GM06990 (cell line): ENCODE results near the gene STK39.

ENCODE experiments used
- DNase-seq: peaks from one replicate; pipeline ENCODE4 v3.0.0-alpha.2; 2011; ENCODE audit not compliant: insufficient read length; ENCODE audit errors: extremely low read depth
- H3K27me3 ChIP-seq: replicated peaks from 2 replicates; pipeline ENCODE4 v1.6.0; 2011; ENCODE audit warnings: low read length; ENCODE audit not compliant: control insufficient read depth, insufficient read depth
- H3K36me3 ChIP-seq: 2 replicates; pipeline ENCODE4 v1.5.1; 2011; ENCODE audit warnings: low read length; ENCODE audit not compliant: control insufficient read depth, insufficient read depth
- H3K4me3 ChIP-seq: replicated peaks from 2 replicates; pipeline ENCODE4 v1.5.1; 2011; ENCODE audit warnings: low read depth, mild to moderate bottlenecking, control low read depth, low read length
- CTCF ChIP-seq: IDR thresholded peaks from 2 replicates; pipeline ENCODE4 v1.5.1; 2011; ENCODE audit warnings: low read length, control low read depth, mild to moderate bottlenecking, inconsistent platforms; ENCODE audit not compliant: insufficient read depth, poor library complexity, severe bottlenecking

The STK39 gene

DNA sequence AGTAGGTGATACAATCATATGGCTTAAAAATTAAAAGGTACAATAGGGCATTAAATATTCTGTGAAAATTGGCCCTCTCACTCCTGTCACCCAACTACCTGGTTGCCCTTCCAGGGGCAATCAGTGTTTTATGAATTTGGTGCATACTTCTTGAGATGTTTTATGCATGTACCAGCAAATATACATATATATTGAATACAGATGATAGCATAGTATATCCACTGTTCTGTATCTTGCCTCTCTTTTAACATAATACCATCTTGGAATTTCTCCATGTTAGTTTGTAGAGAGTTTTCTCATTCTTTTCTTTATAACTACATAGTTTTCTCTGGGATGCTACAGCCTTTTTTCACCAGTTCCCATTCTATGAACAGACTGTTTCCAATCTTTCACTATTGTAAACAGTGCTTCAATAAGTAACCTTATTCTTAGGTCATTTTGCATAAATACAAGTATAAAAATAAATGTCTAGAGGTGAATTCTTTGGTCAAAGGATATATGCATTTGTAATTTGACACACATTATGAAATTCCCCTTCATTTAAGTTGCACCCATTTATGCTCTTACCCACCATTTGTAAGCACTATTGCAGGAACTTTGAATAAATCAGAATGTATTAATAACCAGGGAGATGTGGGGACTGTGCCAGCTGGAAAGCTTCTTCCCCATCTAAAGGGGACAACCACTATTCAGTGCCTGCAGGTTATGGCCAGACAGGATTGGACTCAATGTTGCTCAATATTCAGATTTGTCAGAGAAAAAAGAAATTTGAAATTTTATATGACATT lies 225.4 kb downstream of the STK39 start:
- DNase-seq = no peak
- Histone ChIP-seq H3K27me3 (no peaks in the 10 kb centered on the region), H3K4me3 (no peak overlapping the region), H3K36me3 (no peaks in the 10 kb centered on the region)
- TF ChIP-seq CTCF = no peak

DNA sequence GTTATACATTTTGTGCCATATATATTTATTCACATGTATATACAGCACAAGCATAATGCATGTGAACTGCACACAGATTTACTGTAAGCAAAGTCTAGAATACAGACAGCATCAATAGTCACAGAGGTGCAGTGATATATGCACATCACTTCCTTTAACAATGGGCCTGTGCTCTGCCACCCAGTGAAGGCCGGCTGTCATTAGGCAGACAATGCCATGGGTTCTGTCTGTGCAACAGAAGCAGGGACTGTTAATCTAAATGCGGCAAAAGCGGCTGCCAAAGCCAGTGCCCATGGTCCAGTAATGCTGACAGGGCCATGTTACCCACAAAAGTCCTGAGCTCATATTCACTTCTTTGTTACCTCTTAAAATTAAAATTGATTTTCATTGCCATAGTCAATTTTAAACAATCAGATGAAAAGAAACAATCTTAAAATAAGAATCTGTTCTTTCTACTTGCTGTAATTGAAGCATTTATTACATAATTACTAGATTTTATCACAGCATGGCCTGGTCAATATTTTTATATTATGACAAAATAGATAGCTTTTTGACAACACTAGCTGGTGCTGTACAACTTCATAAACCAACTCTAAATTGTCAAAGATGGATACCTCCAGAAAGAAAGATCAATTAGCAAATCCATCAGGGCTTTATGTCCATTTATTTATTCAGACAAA lies 232.0 kb downstream of the STK39 start:
- H3K36me3 ChIP-seq = no peaks in the 10 kb centered on the region
- no peaks in the 10 kb centered on the region for H3K27me3 ChIP-seq
- H3K4me3 ChIP-seq = no peak overlapping the region
- TF ChIP-seq CTCF = no peak
- no peak for DNase-seq

DNA sequence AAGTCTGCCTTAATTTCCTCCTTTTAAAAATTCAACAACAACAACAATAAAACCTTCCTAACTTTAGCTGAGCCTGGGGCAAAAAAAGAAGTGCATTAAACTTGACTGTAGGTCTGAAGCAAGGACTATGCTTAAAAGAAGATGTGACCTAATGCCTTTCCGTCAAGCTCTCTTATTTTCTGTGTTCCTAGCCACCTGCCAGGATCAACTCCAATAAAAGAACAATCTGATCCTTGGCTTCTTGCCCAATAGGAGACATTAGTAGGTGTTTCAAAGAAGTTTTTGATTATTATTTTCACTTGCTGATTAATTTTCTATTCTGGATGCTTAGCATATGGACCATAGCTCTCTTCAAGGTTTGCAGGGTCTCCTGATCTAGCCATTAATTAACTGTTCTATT lies 237.5 kb downstream of the STK39 start:
- no peak overlapping the region for H3K4me3 ChIP-seq
- no peaks in the 10 kb centered on the region for H3K36me3 ChIP-seq
- DNase-seq = no peak
- TF ChIP-seq CTCF = no peak
- no peaks in the 10 kb centered on the region for H3K27me3 ChIP-seq

- no peak for DNase-seq
- TF ChIP-seq CTCF = no peak
- no peaks in the 10 kb centered on the region for H3K36me3 ChIP-seq
- H3K27me3 ChIP-seq = no peaks in the 10 kb centered on the region
- H3K4me3 ChIP-seq = no peak overlapping the region
These were observed 238.7 kb downstream of the STK39 start for GRCh38 chr2:168008646-168009195.

DNA sequence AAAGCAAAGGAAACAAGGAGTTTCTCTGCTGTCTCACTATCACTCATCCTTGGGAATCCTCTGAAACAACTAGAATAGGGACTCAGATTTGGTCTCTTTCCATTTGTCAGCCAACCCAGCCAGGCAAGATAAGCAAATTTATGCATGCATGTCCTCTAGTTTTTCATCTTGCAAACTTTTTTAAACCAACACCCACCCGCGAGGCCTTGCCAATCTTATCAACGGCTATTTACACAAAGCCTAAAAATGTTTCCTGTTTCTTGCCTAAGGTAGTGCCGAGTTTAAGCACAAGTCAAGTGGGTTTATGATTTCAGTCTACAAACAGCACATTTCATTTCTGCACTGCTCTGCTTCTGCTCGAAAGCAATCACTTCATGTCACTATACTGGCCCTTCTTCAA lies 240.9 kb downstream of the STK39 start:
- no peak overlapping the region for H3K4me3 ChIP-seq
- DNase-seq = no peak

More for the DNA sequence above, 240.9 kb downstream of the STK39 start:
- TF ChIP-seq CTCF = no peak
- no peaks in the 10 kb centered on the region for H3K36me3 ChIP-seq
- H3K27me3 ChIP-seq = no peaks in the 10 kb centered on the region
